Stimulated activated CD4-positive, alpha-beta T cell treated with anti-CD3 and anti-CD28 coated beads, Interleukin-2, amount 100 ng/mL, for 48 hours (primary cell): ENCODE data around the gene NUP62.

ENCODE experiments used
- DNase-seq, 2 donors: peaks; one replicate each; pipeline ENCODE4 v3.0.0-alpha.2; 2020

NUP62 gene

DNA sequence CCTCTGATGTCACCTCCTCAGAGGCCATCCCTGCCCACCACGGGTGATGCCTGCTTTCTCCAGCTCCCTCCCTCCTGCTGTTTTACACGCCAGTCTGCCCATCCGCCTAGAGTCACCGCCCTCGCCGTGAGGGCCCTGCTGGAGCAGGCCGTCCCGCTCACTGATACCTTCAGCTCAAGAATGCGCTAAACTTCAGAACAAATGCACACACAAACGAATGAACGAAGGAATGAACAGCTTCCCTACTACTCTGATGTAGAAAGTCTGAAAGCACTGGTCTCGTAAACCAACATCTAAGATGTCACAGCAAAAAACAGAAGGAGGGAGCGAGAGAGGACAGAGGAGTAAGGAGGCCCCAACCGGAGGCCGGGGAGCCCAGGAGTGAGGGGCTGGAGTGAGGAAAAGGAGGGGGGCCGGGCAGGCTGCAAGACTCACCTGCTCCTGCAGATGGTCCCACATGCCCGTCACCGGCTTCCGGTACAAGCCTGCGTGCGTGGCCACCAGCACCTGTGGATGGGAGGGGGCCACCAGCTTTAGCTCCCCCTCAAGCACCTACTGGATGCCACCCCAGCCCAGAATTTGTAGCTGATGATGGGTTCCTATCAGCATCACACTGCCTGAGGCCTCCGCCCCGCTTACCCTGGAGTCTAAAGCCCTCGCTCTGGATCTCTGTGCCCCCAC, 65.9 kb downstream of the NUP62 start:
- DNase-seq = no peak

DNA sequence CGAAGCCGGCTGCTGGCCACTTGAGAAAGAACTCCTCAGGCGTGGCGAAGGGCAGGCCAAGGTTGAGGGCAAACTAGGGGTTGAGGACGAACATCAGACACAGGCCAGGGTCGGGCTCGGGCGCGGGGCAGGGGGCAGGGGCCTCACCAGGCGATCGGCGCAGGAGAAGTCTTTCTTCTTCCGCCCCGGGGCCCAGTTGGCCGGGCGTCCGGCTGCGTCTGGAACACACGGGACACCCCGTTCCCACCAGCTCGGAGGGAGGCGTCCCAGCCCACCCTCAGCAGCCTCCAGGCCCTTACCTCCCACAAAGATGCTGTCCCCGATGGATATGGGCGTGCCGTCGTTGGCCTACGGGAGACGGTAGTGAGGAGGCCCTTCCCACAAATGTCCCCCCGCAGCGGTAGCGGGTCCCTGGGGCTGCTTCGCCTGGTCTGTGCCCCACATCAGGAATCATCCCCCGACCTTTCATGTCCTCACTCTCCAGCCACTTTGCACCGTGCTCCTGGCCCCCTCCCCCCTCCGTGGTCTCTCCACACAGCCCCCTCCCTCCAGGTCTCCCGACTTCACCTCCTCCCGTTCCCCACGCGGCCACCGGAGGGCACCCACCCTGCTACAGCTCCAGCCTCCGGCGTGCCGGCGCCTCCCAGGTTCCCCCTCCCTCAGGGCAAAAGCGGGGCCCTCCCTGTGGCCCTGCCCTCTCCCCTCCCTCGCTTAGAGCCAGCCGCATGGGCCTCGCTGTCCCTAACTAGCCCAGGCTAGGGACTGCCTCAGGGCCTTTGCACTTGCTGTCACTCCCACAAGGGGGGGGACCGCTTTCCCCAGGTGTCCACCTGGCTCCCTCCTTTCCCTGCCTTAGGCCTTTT, 66.7 kb downstream of the NUP62 start:
- no peak for DNase-seq

DNA sequence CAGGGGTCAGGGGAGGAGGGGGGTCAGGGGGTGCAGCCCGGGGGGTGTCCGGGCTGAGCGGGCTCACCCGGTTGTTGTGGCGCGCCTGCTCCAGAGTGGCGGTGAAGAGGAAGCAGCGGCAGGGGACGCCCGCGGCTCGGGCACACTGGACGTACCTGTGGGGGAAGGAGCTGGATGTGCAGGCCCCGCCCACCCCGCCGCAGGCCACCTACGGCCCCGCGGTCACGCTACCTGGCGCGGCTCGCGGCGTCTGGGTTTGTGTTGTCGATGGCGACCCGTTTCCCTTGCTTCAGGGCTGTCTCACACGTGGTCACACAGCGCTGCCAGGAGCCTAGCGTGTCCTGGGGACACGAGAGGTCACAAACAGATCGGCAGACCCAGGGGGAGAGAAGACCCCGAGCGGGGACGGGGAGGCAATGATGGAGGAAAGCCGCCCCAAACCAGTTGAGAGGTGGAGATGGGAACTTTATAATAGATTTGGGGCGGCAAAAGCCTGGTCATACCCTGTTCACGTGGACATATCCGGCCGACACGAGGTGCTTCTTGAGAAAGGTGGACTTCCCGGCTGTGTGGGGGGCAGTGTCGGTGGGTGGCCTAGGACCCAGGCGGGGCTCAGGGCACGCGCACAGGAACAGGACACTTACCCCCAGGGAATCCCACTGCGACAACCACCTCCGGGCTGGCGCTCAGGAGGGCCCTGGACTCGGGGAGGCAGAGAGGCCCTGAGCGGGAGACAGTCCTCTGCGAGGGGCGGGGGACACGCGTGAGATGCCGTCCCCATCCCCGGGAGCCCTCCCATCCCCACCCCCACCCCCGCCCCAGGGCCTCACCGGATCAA, 67.5 kb downstream of the NUP62 start:
- DNase-seq = no peak

DNA sequence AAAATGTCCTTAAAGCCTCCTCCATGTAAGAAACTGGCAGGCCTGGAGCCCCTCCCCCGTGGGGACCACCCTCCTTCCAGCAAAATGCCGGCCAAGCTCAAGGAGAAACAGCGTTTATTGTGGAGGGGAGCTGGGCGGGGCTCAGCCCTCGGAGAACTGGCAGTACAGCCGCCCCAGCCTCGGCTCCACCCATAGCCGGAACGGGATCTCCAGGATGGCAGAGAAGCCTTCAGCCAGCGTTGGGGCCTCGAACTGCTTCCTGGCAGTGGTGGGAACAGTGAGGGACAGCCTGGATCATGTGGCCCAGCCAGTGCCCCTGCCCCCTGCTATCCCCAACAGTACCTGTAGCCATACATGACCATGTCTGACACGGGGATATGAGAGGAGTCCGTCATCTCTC, 68.2 kb downstream of the NUP62 start:
- DNase-seq = no peak

DNA sequence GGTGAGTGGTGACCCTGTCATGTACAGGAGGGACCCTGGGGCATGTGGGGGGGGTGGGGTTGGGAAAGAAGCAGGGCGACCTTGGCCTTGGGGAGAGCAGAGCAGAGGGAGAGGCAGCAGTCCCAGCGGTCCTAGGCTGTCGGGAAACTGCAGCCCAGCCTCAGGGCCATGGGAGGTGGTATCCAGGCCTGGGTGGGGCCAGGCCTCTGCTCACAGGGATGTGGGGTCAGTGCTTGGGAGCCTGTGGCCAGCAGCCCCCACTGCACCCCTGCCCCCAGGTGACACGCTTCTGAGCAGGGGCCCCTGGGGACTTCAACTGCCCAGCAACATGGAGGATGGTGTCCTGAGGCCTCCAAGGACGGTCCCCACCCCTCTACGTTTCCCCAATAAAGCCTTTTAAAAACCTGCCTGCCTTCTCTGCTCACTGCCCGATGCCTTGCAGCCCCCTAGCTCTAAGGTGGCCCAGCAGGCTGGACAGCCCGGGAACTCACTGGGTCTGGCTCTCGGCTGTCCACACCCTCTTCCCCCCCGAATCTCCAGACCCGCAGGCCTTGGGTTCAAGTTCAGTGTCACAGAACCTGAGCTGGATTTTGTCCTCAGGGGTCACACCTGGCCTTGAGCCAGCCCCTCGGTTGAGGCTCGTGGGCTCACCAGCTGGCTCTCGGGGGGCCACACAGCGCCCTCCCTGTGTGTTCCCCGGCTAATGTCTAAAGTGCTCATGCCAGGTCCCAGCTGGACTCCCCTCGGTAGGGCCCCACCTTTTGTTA, 68.8 kb downstream of the NUP62 start:
- no peak for DNase-seq

DNA sequence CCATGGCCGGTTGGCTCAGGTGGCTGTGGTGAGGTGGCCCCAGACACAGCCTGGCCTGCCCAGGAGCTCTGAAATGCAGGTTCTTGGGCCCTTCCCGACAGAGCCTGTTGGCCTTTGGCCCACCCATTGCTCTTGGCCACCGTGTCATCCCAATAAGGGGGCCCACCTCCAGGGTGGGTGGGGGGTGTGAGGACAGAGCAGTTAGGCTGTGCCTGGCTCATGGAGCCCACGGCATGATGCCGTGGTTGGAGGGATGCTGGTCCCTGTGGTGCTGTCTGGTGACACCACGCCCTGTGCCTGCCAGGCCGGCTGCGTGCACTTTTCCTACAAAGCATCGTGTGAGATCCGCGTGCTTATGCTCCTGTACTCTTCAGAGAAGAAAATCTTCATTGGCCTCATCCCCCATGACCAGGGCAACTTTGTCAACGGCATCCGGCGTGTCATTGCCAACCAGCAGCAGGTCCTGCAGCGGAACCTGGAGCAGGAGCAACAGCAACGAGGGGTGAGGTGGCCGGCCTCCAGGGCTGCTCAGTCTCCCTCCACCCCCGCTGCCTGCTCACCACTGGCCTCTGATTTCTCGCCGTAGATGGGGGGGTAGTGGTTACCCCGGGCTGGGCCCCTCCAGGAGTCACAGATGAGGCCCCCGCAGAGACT, 69.5 kb downstream of the NUP62 start:
- DNase-seq = no peak

DNA sequence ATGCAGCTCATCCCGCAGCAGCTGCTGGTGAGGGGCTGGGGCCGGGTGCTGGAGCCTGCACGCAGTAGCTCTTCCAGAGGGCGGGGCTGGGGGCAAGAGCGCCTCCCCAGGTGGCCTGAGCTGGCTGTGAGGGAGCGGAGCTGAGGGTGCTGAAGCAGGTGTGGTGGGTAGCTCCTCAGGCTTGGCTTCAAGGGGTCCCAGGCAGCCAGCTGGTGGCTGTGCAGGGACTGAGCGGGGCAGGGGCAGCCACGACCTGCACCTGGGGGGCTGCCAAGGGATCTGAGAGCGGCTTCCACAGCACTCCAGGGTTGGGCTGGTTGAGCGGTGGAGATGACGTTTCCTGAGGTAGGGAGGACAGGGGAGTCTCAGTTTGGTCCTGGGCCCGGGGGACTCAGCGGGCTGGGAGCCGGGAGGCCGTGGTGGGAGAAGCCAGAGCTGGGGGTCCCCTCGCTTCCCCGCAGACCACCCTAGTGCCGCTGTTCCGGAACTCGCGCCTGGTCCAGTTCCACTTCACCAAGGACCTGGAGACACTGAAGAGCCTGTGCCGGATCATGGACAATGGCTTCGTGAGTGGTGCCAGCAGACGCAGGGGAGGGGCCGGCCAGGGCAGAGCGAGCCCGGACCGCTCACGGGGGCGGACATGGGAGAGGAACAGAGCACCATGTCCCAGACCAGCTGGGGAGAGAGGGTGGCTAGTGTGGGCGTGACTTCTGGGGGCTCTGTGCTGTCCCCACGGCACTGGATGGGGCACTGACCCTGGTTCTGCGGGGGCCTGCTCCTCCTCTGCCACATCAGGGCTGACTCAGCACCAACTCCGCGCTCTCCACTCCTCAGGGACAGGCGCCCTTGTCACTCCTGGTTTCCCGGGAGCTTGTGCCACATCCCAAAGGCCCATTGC, 71.0 kb downstream of the NUP62 start:
- DNase-seq = no peak

DNA sequence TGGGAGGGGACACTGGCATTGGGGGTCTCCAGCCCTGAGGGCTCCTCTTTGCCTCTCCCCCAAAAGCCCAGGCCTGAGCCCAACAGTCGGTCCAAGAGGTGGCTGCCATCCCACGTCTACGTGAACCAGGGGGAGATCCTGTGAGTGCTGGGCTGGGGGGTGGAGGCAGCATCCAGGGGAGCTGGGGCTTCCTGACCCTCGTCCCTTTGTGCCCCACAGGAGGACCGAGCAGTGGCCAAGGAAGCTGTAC, 71.5 kb downstream of the NUP62 start:
- no peak for DNase-seq

DNA sequence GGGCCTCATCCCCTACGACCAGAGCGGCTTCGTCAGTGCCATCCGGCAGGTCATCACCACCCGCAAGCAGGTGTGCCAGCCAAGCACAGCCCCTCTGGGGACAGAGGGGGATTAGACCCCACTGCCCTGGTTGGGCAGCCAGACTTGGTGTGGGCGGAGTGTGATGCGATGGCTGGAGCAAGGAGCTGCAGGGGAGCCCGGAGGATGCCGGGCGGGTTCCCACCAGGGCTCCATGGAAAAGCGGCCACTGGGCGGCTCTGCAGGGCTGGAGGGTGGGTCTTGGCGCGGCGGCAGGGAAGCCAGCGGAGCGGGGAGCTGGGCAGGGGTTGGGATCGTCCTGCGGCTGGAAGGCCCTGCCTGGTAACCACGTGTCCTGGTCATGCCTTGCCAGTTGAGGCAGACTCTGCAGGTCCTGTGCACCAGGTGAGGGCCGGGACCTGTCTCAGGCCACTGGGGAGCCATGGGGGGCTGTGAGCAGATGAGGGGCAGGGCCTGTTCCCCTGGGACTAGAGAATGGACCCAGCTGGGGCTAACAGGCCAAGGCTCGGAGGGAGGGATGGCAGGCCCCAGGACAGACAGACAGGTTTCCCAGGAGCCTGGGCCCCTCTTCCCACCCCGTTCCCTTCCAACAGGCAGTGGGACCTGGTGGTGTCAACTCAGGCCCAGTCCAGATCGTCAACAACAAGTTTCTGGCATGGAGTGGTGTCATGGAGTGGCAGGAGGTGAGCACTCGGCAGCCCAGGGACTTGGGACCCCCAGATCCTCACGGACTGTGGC, 72.1 kb downstream of the NUP62 start:
- DNase-seq = no peak
